GM18861 (cell line): ENCODE measurements around the gene STRIP1.
A peak's percentile ranks its signal among the peaks of the same experiment; 100 is the strongest.
"Not testable (repeated sequence)": the region's sequence is repeated elsewhere in the genome, so short reads cannot be mapped to it uniquely, and the experiment has no call there.

Experiments
- ATAC-seq: cut with Tn5 transposase; IDR thresholded peaks from one replicate; pipeline ENCODE4 v1.9.1; 2021; ENCODE audit not compliant: unreplicated experiment

Gene STRIP1

DNA sequence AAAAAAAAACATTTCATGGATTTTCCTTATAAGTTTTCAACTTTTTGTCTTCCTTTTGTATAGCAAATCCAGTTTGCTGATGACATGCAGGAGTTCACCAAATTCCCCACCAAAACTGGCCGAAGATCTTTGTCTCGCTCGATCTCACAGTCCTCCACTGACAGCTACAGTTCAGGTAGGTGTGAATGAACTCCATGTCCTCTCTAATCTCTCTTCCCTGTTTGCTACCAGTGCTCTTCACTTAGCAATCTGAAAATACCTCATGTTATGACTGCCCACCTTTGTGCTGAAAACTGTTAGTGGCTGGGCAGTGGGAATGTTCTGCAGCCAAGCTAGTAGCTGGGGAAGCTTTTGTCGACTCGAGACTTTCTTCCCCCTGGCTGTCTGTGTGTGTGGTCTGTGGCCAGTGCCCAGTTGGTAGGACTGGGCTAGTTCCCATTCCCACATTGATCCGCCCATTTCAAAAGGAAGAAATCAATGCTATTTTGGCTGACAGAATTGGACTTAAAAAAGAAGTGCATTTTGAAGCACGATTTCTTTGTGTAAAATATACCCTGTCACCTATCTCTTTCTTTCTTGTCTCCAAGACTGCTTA lies 25.4 kb upstream of the STRIP1 start:
- ATAC-seq: no peak

DNA sequence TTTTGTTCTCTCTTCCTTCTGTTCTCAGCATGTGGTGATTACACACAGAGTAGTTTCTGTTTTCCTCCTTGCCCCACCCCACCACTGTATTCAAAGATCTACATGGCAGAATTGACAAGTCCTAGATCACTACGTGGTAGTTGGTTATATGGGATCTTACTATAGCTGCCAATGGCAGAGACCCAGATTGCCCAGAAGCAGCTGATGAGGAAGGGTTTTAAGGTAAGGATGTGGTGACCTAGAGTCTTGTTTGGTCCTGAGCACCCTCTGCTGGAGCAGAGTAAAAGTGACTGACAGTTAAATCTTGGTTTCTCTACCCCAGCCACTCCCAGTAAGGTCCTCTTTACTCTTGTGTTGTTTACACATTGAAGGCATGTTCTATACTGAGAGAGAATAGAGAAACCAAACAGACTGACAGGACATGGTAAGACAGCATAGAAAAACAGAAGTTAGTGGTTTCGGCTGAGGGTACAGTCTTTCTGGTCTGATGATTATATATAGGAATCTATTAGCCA lies 22.8 kb upstream of the STRIP1 start:
- peak; percentile 94 for ATAC-seq

DNA sequence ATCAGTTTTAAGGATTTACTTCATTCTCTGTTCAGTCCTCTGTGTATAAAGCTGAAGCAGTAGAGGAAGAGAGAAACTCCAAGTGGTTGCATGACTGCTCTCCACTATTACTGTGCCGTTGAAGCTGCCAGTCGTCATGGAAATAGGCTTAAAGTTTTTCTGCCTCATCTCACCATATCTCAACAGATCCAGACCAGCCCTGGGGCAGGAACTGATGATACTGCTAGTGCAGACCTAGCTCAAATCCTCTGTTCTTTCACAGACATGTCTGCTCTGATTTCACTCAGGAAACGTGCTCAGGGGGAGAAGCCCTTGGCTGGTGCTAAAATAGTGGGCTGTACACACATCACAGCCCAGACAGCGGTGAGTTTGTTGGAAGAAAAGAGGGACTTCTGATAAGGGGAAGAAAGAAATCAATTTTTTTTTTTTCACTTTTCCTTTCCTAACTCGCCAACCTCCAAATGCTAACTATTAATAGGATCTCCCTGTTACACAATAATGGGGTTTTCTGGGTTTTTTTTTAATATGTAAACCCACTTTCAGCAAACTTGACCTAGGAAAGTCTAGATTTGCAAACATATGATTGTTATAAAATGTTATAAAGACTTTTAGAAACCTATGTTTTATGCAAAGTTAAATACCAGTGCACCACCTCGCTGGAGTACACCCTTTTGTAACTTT lies 22.2 kb upstream of the STRIP1 start:
- ATAC-seq: peak; percentile 42

DNA sequence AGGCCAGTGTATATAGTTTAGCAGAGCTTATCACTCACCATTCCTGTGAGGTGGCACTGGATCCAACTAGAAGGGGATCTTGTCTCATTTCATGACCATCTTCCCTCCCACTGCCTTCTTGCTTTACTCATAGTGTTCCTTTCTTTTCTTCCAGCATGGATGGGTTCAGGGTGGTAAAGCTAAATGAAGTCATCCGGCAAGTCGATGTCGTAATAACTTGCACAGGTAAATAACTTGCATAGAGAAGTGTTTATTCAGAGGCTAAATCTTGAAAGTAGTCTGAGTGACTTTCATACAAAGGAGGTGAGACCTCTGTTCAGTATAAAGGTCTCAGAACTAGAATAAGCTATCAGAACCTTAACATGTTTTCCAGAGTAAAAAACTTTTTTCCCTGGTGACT lies 16.6 kb upstream of the STRIP1 start:
- ATAC-seq: no peak

DNA sequence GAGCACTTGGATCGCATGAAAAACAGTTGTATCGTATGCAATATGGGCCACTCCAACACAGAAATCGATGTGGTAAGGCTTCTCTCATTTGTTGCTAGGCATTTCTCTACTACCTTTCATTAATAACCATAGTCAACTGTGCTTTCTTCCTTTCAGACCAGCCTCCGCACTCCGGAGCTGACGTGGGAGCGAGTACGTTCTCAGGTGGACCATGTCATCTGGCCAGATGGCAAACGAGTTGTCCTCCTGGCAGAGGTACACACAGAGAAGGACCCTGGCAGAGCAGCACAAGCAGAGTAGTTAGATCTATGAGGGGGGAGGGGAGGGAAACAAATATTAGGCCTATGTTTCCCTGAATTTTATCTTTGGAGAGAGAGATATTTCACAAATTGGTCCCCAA lies 16.0 kb upstream of the STRIP1 start:
- ATAC-seq: no peak

DNA sequence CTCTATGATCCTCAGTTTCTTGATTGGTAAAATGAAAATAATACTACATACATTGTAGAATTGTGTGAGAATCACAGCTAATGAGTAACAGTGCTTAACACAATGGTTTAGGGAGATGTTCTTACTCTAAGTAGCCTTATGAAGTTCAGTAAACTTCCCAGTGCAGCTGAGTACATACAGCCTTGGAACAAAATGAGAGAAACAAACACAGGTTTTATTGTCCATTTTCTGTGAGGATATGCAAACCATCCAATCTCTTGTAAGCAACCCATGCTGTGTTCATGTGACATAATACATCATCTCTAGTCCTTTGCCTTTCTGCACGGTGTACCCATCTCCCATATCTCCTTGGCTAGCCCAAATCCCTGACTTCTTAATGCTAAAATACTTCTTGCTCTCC lies 14.7 kb upstream of the STRIP1 start:
- ATAC-seq: no peak

DNA sequence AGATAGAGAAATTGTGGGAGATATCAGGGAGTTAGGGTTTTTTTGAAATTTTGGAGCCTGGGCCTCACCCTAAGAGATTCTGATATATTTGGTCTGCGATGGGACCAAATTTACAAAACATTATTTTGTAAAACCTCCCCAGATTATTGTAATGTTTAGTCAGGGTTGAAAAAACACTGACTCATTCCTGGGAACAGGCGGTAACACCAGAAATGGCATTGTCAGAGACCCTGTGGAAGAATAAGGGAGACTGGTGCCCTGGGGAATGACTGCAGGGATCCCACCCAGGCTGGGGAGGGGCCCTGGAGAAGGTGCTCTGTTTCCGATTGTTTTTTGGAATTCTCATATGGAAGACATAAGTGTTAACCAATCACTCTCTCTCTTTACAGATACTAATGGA lies 13.1 kb upstream of the STRIP1 start:
- no peak for ATAC-seq

DNA sequence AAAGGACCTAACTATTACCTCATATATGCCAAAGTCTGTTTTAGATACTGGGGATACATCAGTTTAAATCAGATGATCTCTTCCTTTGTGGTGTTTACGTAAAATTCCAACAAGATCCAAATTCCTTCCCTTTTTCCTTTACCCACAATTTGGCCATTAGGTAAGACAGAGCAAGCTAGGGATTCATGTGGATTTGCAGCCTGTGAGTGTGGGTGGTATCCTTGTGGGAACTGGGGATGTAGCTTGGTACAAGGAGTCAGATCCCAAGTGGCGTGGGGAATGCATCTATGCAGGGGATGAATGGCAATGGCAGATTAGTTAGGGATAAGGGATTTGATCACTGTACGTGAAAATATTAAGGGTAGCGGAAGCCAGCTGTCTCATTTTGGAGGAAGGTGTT lies 9.8 kb upstream of the STRIP1 start:
- no peak for ATAC-seq

DNA sequence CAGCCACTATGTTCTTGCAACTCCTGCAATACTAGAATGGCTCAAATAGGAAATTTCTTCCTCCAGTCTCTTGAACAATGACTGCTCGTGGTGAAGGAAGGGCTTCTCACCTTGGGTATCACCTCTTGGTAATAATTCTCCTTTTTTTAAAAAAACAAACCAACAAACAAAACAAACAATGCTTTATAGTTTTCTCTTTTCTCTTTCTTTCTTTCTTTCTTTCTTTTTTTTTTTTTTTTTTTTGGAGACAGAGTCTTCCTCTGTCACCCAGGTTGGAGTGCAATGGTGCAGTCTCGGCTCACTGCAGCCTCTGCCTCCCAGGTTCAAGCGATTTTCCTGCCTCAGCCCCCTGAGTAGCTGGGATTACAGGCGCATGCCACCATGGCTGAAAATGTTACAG lies 3.7 kb upstream of the STRIP1 start:
- not testable (repeated sequence) for ATAC-seq

DNA sequence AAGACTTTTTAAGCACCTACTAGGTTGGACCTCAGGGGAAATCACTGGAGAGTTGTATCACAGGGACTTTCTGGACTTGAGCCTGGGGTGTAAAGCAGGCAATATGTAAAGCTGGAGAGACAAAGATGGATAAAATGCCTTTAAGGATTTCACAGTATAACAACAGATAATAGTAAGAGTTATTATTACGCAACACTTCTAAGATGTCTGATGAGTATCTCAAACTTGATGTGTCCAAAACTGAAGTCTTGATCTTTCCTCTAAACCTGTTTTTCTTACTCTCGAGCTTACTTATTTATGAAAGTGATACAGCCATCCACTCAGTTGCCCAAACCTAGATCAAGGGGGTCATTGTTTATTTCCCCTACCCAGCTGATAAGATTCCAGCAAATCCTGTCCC lies 2.1 kb upstream of the STRIP1 start:
- no peak for ATAC-seq

DNA sequence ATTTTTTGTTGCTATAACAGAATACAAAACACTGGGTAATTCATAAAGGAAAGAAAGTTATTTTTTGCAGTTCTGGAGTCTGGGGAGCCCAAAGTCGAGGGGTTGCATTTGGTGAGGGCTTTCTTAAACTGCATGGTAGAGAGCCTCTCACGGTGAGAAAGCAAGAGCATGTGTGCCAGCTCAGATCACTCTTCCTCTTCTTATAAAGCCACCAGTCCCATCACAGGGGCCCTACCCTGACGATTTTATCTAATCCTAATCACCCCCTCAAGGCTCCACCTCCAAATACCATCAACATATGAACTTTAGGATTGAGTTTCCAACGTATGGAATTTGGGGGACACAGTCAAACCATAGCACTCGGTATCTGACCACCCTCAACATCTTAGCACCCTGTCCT lies 1.0 kb upstream of the STRIP1 start:
- no peak for ATAC-seq

DNA sequence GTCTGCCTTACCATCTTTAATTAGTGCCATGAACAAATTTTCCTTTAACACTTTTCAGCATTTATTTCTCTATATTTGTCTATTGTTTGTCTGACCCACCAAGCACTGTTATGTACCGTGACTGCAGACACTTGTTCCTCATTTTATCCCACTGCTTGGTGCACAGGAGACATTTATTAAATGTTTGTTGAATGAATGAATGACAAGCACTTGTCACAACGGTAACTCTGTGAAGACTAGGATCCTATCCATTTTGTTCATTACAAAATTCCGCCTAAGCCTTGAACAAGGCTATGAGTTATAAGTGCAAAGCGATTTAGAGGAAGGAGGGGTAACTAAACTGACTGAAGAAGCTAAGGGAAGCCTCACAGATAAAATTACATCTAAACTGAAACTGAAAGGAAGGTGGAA lies 379 bp upstream of the STRIP1 start:
- no peak for ATAC-seq

DNA sequence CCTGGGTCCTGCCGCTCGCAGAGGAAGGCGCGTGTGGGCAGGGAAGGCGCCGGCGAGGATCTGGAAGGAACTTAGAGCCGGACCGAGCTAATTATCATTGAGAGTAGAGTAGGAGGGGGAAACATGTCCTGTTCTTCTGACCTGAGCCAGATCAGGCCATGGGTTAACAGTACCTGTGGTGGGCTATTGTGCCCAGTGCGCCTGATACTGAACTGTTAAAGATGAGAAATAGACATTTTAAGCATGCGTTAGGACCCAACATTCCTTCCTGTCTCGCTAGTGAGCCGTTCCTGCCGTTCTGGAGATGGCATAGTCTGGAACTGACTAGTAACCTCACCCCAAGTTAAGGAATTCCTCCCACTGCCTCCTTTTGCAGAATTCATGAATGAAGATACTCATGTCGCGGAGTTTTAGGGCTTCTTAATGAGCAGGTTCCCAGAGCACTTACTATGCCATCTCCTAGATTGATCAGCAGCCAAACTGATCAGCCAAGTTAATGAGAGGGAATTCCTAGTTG lies 870 bp downstream of the STRIP1 start:
- ATAC-seq: no peak

DNA sequence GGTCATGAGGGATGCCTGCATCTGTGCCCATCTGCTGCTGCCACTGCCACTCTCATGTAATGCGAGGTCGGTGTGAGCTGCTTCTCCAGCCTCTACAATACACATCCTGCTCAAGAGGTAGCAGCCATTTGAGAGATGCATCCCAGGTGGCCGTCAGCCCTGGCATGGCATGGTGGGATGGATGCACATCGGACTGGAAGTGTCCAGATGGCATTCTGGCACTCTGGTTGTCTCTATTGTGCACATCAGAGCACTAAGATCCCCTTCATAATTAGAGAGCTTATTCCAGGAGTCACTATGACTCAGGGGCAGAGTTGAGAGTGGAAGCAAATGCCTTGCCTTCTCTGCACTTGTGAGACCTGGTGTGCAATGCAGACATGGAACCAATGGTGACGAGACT lies 3.8 kb downstream of the STRIP1 start:
- ATAC-seq: no peak

DNA sequence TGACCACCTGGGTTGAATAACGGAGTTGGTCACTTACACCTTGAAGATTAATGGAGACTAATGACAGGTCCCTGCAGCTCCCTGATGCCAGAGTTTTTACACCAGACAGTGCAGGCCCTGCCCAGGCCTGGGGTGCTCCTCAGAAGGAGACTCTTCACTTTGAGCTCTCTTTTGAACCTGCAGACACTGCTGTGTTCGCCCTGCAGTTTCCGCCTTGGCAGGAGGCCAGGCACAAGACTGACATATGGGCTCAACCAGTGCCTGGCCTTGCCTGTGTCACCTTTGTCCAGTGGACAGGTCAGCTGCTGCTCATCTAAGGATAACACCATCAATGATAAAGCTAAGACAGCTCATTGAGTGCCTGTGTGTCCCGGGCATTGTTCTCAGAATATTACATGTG lies 5.2 kb downstream of the STRIP1 start:
- no peak for ATAC-seq

DNA sequence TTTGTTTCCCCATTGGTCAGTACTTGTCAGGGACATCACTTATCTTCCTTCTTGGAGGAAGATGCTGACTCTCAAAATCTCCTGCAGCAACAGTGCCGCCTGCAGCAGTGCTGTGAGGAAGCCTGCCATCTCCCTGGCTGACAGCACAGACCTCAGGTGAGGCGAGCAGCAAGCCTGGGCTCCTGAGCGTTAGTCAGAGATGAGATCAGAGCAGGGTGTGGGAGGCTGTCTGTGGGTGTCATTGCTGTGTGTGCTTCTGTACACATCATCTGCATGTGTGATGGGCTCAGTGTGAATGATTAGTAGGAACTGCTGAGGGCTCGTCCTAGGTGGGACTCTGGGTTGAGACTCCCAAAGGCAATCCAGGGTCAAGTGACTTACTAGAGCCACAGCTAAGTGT lies 6.1 kb downstream of the STRIP1 start:
- no peak for ATAC-seq

DNA sequence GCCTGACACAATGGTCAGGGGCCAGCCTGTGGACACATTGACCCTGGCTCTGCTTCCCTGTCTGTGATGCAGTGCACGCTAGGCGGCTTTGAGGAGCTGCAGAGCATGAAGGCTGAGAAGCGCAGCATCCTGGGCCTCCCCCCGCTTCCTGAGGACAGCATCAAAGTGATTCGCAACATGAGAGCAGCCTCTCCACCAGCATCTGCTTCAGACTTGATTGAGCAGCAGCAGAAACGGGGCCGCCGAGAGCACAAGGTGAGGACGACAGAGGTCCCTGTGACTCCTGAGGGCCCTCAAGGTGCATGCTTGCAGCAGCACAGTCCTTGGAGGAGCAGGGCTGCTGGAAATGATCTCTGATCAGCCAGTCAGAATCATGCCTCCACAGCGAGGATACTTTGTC lies 8.6 kb downstream of the STRIP1 start:
- no peak for ATAC-seq

DNA sequence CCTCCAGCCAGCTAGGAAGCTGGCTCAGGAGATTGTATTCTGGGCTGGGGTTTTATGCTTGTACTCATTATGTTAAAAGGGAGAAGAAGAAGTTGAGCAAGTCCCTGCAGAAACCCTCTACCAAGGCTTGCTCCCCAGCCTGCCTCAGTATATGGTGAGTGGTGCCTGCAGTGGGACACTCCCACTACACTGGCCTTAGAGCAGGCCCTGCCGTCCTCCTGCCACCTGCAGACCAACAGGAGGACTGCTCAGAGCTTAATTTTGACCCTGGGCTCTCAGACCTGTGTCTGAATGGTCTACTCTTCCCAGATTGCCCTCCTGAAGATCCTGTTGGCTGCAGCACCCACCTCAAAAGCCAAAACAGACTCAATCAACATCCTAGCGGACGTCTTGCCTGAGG lies 13.0 kb downstream of the STRIP1 start:
- ATAC-seq: no peak

DNA sequence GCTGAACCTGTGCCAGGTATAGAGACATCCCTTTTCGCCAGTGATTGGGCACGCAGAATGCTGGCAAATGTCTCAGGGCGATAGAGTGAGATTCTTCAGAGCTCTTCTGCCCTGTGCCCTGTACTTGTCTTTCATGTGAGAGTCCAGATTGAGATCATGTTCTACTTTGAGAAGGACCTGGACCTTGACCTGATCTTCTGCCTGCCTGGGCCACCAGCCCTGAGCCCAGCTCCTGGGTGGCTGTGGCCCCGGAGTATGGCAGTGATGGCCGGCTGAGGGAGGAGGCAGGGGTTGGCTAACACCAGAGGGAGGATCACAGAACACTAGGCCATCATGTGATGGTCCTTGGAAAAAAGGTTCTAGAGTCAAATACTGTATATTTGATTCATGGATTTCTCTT lies 13.8 kb downstream of the STRIP1 start:
- no peak for ATAC-seq

DNA sequence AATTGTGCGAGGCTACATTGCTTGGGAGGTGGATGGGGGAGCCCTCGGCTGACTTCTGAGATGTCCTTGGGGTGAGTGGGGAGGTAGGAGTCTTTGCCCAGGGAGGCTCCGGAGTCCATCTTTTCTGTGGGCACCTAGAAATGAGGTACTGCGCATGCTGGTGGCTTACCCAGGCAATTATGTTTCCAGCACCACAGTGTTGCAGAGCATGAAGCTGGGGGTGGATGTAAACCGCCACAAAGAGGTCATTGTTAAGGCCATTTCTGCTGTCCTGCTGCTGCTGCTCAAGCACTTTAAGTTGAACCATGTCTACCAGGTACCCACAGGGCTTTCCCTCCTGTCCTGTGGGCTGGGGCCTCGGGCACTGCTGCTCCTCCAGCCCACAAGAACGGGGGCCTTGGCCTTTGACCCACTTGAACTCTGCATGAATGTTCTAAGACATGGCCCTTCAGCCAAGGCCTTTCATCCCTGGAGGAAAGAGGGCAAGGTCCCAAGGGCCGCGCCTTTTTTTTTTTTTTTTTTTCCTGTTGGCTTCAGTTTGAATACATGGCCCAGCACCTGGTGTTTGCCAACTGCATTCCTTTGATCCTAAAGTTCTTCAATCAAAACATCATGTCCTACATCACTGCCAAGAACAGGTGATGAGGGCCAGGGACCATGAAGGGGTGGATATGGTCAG lies 14.6 kb downstream of the STRIP1 start:
- no peak for ATAC-seq

DNA sequence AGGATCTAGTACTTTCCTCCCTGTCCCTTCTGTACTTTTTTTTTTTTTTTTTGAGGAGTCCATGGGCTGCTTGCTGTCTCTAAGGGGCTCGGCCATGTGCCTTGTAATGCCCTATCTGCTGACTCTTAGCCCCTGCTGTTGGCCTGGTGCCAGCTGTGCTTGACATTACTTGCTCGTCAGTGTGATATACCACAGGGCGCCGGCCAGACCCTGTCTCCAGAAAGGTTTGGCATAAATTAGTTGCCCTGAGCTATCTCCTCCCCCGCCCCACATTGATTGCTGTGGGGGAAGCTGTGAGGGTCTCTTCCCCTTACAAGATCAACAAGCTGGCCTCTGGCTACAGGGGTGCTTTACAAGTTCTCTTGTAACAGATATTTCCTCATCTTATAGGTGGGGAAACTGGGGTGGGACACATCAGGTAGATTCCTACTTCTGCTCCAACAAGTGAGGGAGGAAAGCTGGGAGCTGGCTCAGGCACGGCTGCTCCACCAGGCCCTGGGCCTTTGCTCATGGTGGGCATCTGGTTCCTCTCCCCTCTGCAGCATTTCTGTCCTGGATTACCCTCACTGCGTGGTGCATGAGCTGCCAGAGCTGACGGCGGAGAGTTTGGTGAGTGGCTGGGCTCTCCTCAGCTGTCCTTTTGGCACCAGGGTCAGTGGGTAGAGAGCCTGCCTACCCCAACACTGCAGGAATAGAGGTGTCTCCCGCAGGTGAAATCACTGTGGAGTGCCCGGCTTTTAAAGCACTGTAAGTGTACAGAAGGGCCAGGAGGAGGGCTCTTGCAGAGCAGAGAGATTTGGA lies 15.6 kb downstream of the STRIP1 start:
- ATAC-seq: no peak
